T follicular helper cell (primary cell): Measurements from ENCODE around the gene FAXC.
"Not testable (repeated sequence)": the region's sequence is repeated elsewhere in the genome, so short reads cannot be mapped to it uniquely, and the experiment has no call there.

ENCODE experiments used
- DNase-seq: peaks from one replicate; pipeline ENCODE4 v3.0.0-alpha.2; 2020; ENCODE audit warnings: low read depth

Gene FAXC

DNA sequence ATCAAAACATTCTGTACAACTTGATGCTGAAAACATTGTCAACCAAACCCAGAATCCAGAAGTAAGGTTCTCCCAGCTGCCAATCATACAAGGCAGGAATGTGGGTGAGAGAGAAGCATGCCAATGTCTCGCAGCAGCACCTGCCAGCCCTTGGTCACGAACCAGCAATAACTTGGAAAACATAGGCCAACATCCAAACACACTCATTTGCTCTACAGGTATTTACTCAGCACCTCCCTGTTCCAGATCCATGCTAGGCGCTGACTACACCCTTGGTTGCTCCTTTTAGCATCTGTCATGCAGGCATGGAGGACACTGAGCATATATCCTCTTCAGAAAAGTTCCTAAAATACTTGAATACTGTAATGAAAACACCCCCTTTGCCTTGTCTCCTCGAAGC is 63.6 kb downstream of the FAXC start:
- DNase-seq = no peak

- DNase-seq = no peak
These were observed 66.9 kb downstream of the FAXC start for GRCh38 chr6:99282479-99283062.

GRCh38 chr6:99276747-99277146 is 72.7 kb downstream of the FAXC start:
- DNase-seq = no peak

GRCh38 chr6:99270826-99271225 is 78.6 kb downstream of the FAXC start:
- DNase-seq = no peak

DNA sequence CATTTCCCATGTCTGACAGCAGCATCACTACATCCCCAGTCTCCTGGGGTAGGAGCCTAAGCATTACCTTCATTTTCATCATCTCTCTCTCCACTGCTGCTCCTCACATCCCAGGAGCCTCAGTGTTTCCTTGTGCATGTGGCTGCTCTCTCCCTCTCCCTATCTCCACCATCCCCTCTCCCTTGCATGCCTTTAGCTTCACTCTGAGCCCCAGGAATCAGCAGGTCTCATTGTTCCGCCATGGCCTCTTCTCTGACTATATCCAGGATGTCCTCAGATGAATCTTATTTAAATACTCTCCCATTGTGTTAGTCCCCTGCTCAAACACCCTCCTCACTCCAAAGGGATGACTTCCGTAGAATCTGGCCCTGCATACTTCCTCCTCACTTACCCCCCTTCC is 79.4 kb downstream of the FAXC start:
- no peak for DNase-seq

DNA sequence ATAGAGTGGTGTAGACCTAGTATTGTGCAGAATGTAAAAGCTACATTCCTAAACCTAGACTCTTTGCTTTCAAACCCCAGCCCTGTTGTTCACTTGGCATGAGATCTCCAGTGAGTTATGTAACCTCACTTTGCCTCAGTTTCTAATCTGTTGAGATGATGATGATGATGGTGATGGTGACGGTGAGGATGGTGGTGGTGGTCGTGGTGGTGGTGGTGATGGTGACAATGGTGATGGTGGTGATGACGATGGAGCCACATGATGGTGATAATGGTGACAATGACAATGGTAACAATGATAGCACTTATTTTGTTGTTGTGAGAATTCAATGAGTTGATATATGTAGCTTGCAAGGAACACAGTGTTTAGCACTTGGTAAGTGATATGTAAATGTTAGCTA is 80.3 kb downstream of the FAXC start:
- no peak for DNase-seq

- DNase-seq = not testable (repeated sequence)
These were observed 82.5 kb downstream of the FAXC start for GRCh38 chr6:99266996-99267395.

GRCh38 chr6:99265447-99265846 is 84.0 kb downstream of the FAXC start:
- DNase-seq = not testable (repeated sequence)

DNA sequence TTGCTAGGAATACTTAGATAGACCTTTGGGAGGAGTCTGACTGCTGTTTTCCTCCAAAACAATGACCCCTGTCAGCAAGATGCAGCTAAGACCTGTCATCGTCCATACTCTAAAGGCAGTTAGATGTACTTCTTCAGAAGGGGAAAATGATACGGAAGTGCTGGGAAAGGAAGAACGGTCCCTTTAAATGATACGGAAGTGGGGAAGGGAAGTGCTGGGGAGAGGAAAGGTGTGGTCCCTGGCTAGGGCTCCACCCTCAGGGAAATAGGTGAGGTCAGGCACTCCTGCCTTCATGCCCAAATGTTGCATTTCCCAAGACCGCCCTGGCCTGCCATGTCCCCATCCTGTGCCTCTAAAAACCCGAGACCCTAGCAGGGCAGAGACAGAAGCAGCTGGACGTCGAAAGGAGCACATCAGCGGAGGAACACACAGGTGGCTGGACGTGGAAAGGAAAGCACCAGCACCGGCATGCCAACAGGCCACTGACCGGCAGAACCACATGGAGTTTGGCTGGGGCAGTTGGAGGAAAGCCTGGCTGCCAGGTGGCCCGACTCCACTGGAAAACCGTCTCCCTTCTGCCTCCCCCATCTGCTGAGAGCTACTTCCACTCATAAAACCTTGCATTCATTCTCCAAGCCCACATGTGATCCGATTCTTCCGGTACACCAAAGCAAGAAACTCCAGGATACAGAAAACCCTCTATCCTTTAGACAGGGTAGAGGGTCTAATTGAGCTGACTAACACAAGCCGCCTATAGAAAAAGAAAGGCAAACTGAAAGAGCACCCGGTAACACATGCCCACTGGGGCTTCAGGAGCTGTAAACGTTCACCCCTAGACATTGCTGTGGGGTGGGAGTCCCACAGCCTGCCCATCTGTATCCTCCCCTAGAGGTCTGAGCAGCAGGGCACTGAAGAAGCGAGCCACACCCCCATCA is 94.6 kb downstream of the FAXC start:
- no peak for DNase-seq

- no peak for DNase-seq
These were observed 96.2 kb downstream of the FAXC start for GRCh38 chr6:99253271-99253670.

DNA sequence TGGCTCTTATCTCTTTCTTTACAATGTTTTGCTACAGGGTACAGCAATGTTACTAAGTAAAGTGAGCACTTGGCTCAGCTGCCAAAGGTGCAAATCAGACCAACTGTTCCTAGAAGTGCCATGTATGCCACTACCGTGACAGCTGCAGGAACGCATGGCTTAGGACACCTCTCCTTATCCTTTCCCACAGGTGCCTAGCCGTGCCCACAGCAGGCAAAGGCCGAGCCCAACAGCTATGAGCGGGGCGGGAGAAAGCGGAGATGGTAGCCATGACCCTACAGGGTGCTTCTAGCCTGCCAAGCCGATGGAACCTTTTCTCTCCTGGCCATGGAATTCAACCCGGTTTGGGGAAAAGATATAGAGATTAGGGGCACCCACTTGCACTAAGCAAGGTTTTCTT is 97.1 kb downstream of the FAXC start:
- no peak for DNase-seq

DNA sequence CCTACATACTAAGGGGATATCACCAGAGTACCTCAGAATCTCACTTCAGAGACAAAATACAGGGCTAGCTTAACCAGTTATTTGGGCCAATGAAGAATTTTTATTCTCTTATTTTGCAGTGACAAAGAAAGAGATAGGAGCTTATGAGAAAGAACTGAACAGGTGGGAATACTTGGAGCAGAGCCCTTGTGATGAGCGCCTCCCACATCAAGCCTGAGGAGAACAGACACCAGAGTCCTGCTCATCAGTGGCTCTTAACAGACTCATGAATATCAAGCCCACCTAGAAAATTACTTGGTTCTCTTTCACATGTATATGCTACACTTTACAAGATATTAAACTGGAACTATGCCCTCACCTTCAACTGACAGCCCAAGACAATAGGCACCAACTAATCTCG is 99.0 kb downstream of the FAXC start:
- no peak for DNase-seq

DNA sequence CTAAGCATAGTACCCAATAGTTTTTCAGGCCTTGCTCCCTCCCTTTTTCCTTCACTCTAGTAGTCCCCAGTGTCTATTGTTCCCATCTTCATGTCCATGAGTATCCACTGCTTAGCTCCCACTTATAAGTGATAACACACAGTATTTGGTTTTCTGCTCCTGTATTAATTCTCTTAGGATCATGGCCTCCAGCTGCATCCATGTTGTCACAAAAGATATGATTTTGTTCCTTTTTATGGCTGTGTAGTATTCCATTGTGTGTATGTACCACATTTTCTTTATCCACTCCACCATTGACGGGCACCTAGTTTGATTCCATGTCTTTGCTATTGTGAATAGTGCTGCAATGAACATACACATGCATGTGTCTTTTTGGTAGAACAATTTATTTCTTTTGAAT is 102.9 kb downstream of the FAXC start:
- DNase-seq = no peak

GRCh38 chr6:99241905-99242534 is 107.5 kb downstream of the FAXC start:
- DNase-seq = no peak

DNA sequence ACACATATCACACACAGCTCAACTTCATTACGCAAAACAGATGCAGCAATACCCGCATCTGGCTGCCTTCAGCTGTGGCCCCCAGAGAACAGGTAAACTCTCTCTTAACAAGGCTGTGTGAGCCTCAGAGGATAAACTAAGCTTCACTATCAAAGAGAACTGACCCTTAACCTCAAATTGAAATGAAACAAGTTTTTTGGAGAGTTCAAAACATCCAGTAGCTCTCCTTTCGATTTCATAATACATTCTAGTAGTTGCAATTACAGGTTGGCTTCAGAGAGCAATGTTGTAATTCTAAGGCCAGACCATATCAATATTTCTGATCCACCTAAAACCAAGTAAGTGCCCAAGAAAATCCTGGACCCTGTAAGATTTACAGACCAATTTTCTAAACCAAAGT is 113.5 kb downstream of the FAXC start:
- no peak for DNase-seq

DNA sequence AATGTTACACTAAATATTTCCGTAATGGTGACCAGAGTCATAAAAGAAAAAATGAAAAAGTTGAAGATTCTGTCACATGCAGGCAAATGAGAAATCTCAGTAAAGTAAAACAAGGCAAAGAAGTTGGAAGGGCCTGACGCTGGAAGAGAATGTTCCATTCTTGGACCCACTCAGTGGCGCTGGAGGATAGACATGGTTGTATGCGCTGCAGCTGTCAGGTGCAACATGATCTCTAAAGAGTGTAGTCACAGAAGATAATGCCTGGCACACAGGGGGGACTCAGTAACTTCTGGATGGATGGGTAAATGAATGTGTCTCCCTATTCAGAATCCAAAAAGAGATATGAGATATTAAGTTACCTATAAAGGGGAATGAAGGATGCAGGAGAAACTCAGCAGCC is 116.3 kb downstream of the FAXC start:
- DNase-seq = no peak

- DNase-seq = no peak
These were observed 117.4 kb downstream of the FAXC start for GRCh38 chr6:99232056-99232455.

GRCh38 chr6:99225172-99225571 is 124.3 kb downstream of the FAXC start:
- DNase-seq = no peak
